Measurements from ENCODE around the gene DNAH1. TPM values are rescaled to one million over a fixed set of nuclear protein-coding genes. Genes with fewer than 3 reads are reported as not detected.

DNAH1 gene
- polyA plus RNA-seq, 1 donor (not counting 4 experiments of a cell fraction or from before 2014, with no cell fraction given), result 0.33 TPM

DNA sequence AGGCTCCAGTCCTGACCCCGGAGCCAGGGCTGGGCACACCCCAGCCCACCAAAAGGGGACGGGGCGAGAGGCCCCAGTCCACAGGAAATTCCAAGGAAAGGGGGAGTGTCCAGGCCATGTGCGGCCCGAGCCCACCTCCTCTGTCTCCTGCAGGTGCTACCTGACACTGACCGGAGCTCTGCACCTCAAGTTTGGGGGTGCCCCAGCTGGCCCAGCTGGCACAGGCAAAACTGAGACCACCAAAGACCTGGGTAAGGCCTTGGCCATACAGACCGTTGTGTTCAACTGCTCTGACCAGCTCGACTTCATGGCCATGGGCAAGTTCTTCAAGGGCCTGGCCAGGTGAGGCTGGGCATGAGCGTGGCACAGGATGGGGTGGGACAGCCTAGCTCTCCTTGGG is 44.9 kb downstream of the DNAH1 start:
- H3K9me3 ChIP-seq (ENCODE audit: control insufficient read depth, low read depth, low read length), result no peaks in the 10 kb centered on the region
- H3K4me2 ChIP-seq (ENCODE audit: control insufficient read depth, extremely low read depth, insufficient read depth, low read depth, low read length), result no peak overlapping the region
- dilution Hi-C loops (cut with MboI; ENCODE audit: extremely low pct_ligation_motif_present, low sequenced_read_pairs), result no loop called here
- no peak for DNase-seq (ENCODE audit: low read depth, low spot score)
- H3K79me2 ChIP-seq (ENCODE audit: control insufficient read depth, insufficient read depth, low read length), result no peaks in the 10 kb centered on the region
- H3K27me3 ChIP-seq (ENCODE audit: control insufficient read depth, extremely low read depth, insufficient read depth, low read length), result no peaks in the 10 kb centered on the region
- H3K9me1 ChIP-seq (ENCODE audit: control insufficient read depth, extremely low read depth, insufficient read depth, low read length), result no peaks in the 10 kb centered on the region
- H3K4me1 ChIP-seq (ENCODE audit: control insufficient read depth, extremely low read depth, insufficient read depth, low read length), result no peaks in the 10 kb centered on the region
- H3K36me3 ChIP-seq (ENCODE audit: control insufficient read depth in 2 of 2, extremely low read depth in 1 of 2, insufficient read depth in 2 of 2, low read length in 2 of 2), result no peaks in the 10 kb centered on the region
- no peak overlapping the region for H3K9ac ChIP-seq (ENCODE audit: control insufficient read depth, extremely low read depth, insufficient read depth, low read length)
- H3K4me3 ChIP-seq (ENCODE audit: control insufficient read depth in 2 of 3, extremely low read depth in 1 of 3, insufficient read depth in 2 of 3, low read depth in 1 of 3, low read length in 3 of 3), result no peak overlapping the region
- no peak for FAIRE-seq
- no peak for TF ChIP-seq EZH2 (IDR thresholded peaks at IDR 0.05; ENCODE audit: low read length)
- TF ChIP-seq, protein P1, sequence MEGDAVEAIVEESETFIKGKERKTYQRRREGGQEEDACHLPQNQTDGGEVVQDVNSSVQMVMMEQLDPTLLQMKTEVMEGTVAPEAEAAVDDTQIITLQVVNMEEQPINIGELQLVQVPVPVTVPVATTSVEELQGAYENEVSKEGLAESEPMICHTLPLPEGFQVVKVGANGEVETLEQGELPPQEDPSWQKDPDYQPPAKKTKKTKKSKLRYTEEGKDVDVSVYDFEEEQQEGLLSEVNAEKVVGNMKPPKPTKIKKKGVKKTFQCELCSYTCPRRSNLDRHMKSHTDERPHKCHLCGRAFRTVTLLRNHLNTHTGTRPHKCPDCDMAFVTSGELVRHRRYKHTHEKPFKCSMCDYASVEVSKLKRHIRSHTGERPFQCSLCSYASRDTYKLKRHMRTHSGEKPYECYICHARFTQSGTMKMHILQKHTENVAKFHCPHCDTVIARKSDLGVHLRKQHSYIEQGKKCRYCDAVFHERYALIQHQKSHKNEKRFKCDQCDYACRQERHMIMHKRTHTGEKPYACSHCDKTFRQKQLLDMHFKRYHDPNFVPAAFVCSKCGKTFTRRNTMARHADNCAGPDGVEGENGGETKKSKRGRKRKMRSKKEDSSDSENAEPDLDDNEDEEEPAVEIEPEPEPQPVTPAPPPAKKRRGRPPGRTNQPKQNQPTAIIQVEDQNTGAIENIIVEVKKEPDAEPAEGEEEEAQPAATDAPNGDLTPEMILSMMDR (optimal IDR thresholded peaks at IDR 0.05 in 1 of 3, IDR thresholded peaks at IDR 0.05 in 1 of 3, conservative IDR thresholded peaks at IDR 0.05 in 1 of 3; ENCODE audit: extremely low read depth in 1 of 3, insufficient read depth in 2 of 3, low read length in 3 of 3), result no peak
- H2AFZ ChIP-seq (ENCODE audit: control insufficient read depth, low read length), result no peak overlapping the region
- H3K27ac ChIP-seq (ENCODE audit: control insufficient read depth, insufficient read depth, low read length), result no peak overlapping the region
- H4K20me1 ChIP-seq (ENCODE audit: control insufficient read depth, extremely low read depth, insufficient read depth, low read length), result no peaks in the 10 kb centered on the region

DNA sequence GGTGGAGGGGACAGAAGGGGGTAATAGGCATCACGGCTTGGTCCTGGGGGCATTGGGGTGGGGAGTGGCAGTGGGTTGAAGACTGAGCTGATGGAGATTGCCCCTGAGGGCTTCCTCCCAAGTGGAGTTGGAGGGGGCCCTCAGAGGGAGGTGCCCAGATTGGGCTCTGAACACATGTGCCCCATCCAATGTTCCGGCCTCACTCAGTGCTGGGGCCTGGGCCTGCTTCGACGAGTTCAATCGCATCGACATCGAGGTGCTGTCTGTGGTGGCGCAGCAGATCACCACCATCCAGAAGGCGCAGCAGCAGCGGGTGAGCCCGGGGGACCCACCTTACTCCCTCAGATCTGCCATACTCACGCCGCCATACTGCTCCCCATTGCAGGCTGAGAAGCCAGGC is 45.3 kb downstream of the DNAH1 start:
- no peak overlapping the region for H2AFZ ChIP-seq (ENCODE audit: control insufficient read depth, low read length)
- H3K4me1 ChIP-seq (ENCODE audit: control insufficient read depth, extremely low read depth, insufficient read depth, low read length), result no peaks in the 10 kb centered on the region
- DNase-seq (ENCODE audit: low read depth, low spot score) (no peak), FAIRE-seq (no peak)
- no peaks in the 10 kb centered on the region for H3K27me3 ChIP-seq (ENCODE audit: control insufficient read depth, extremely low read depth, insufficient read depth, low read length)
- H3K27ac ChIP-seq (ENCODE audit: control insufficient read depth, insufficient read depth, low read length), result no peak overlapping the region
- dilution Hi-C loops (cut with MboI; ENCODE audit: extremely low pct_ligation_motif_present, low sequenced_read_pairs), result no loop called here
- no peaks in the 10 kb centered on the region for H4K20me1 ChIP-seq (ENCODE audit: control insufficient read depth, extremely low read depth, insufficient read depth, low read length)
- no peaks in the 10 kb centered on the region for H3K9me1 ChIP-seq (ENCODE audit: control insufficient read depth, extremely low read depth, insufficient read depth, low read length)
- no peaks in the 10 kb centered on the region for H3K9me3 ChIP-seq (ENCODE audit: control insufficient read depth, low read depth, low read length)
- no peak overlapping the region for H3K9ac ChIP-seq (ENCODE audit: control insufficient read depth, extremely low read depth, insufficient read depth, low read length)
- H3K4me3 ChIP-seq (ENCODE audit: control insufficient read depth in 2 of 3, extremely low read depth in 1 of 3, insufficient read depth in 2 of 3, low read depth in 1 of 3, low read length in 3 of 3), result no peak overlapping the region
- H3K36me3 ChIP-seq (ENCODE audit: control insufficient read depth in 2 of 2, extremely low read depth in 1 of 2, insufficient read depth in 2 of 2, low read length in 2 of 2), result no peaks in the 10 kb centered on the region
- H3K4me2 ChIP-seq (ENCODE audit: control insufficient read depth, extremely low read depth, insufficient read depth, low read depth, low read length), result no peak overlapping the region
- no peaks in the 10 kb centered on the region for H3K79me2 ChIP-seq (ENCODE audit: control insufficient read depth, insufficient read depth, low read length)
- no peak for TF ChIP-seq EZH2 (IDR thresholded peaks at IDR 0.05; ENCODE audit: low read length)
- TF ChIP-seq, protein P1 (optimal IDR thresholded peaks at IDR 0.05 in 1 of 3, IDR thresholded peaks at IDR 0.05 in 1 of 3, conservative IDR thresholded peaks at IDR 0.05 in 1 of 3; ENCODE audit: extremely low read depth in 1 of 3, insufficient read depth in 2 of 3, low read length in 3 of 3), result no peak

All from keratinocyte (primary cell).